Mononuclear cell (primary cell): ENCODE measurements around the gene PEF1. TPM values are rescaled to one million over a fixed set of nuclear protein-coding genes. Genes with fewer than 3 reads are reported as not detected.

ENCODE experiments used
- H3K27me3 ChIP-seq: 2 replicates; pipeline ENCODE4 v1.6.0; 2011; ENCODE audit warnings: low read length, control low read depth; ENCODE audit not compliant: insufficient read depth
- H3K4me1 ChIP-seq: 2 replicates; pipeline ENCODE4 v1.5.1; 2011; ENCODE audit warnings: mild to moderate bottlenecking, low read length, control low read depth; ENCODE audit not compliant: insufficient read depth
- H3K4me3 ChIP-seq: 2 replicates; pipeline ENCODE4 v1.5.1; 2011; ENCODE audit warnings: mild to moderate bottlenecking, low read length, moderate library complexity
- H3K9me3 ChIP-seq: 2 replicates; pipeline ENCODE4 v1.5.1; 2011; ENCODE audit warnings: low read depth, mild to moderate bottlenecking, control low read depth, low read length
- total RNA-seq: library from RNA; depleted of rRNA; stranded (reverse); fragments of >200 nt; gene quantifications from one replicate; pipeline ENCODE4 v1.2.3, GENCODE V29; 2012

PEF1 gene
- total RNA-seq, 1 donor: 34.2 TPM

- no peak overlapping the region for H3K4me3 ChIP-seq
- no peaks in the 10 kb centered on the region for H3K9me3 ChIP-seq
- H3K4me1 ChIP-seq: peaks cover 5% of the 10 kb centered on the region
- H3K27me3 ChIP-seq: peaks cover 12% of the 10 kb centered on the region
Observed at GRCh38 chr1:31621847-31622730, 22.6 kb downstream of the PEF1 start.

GRCh38 chr1:31621498-31621820 is 23.2 kb downstream of the PEF1 start:
- H3K9me3 ChIP-seq: no peaks in the 10 kb centered on the region
- peaks cover 5% of the 10 kb centered on the region for H3K4me1 ChIP-seq
- peaks cover 19% of the 10 kb centered on the region for H3K27me3 ChIP-seq
- H3K4me3 ChIP-seq: no peak overlapping the region

- Histone ChIP-seq H3K4me1 (peaks cover 5% of the 10 kb centered on the region), H3K4me3 (no peak overlapping the region), H3K27me3 (peaks cover 21% of the 10 kb centered on the region), H3K9me3 (no peaks in the 10 kb centered on the region)
Observed at GRCh38 chr1:31620631-31621497, 23.8 kb downstream of the PEF1 start.

GRCh38 chr1:31618916-31619846 is 25.5 kb downstream of the PEF1 start:
- H3K27me3 ChIP-seq: peaks cover 21% of the 10 kb centered on the region
- H3K4me1 ChIP-seq: peaks cover 5% of the 10 kb centered on the region
- H3K9me3 ChIP-seq: no peaks in the 10 kb centered on the region
- no peak overlapping the region for H3K4me3 ChIP-seq

- H3K4me3 ChIP-seq: no peak overlapping the region
- H3K27me3 ChIP-seq: peaks cover 21% of the 10 kb centered on the region
- no peaks in the 10 kb centered on the region for H3K9me3 ChIP-seq
- peaks cover 5% of the 10 kb centered on the region for H3K4me1 ChIP-seq
Observed at GRCh38 chr1:31617916-31618746, 26.5 kb downstream of the PEF1 start.

- H3K4me1 ChIP-seq: peaks cover 5% of the 10 kb centered on the region
- H3K9me3 ChIP-seq: no peaks in the 10 kb centered on the region
- H3K4me3 ChIP-seq: no peak within 1 kb of the TSS
- H3K27me3 ChIP-seq: peaks cover 21% of the 10 kb centered on the region
Observed at GRCh38 chr1:31617218-31617915, 27.3 kb downstream of the PEF1 start, which contains the start of gene HCRTR1. TSS of gene HCRTR1 (plus strand) at chr1:31617689. CDS start at chr1:31619193, 1,504 bp downstream.

GRCh38 chr1:31615939-31616338 is 28.7 kb downstream of the PEF1 start:
- Histone ChIP-seq H3K4me3 (no peak overlapping the region), H3K27me3 (peaks cover 21% of the 10 kb centered on the region), H3K4me1 (peaks cover 5% of the 10 kb centered on the region), H3K9me3 (no peaks in the 10 kb centered on the region)

- peaks cover 21% of the 10 kb centered on the region for H3K27me3 ChIP-seq
- H3K4me1 ChIP-seq: peaks cover 5% of the 10 kb centered on the region
- H3K4me3 ChIP-seq: no peak overlapping the region
- H3K9me3 ChIP-seq: no peaks in the 10 kb centered on the region
Observed at GRCh38 chr1:31615414-31615813, 29.3 kb downstream of the PEF1 start.

- no peak overlapping the region for H3K4me3 ChIP-seq
- H3K27me3 ChIP-seq: peaks cover 21% of the 10 kb centered on the region
- peaks cover 5% of the 10 kb centered on the region for H3K4me1 ChIP-seq
- H3K9me3 ChIP-seq: no peaks in the 10 kb centered on the region
Observed at GRCh38 chr1:31614414-31615005, 30.2 kb downstream of the PEF1 start.

GRCh38 chr1:31609514-31610118 is 35.1 kb downstream of the PEF1 start:
- Histone ChIP-seq H3K9me3 (no peaks in the 10 kb centered on the region), H3K4me3 (no peak overlapping the region), H3K27me3 (no peaks in the 10 kb centered on the region), H3K4me1 (peaks cover 8% of the 10 kb centered on the region)

GRCh38 chr1:31607360-31607759 is 37.3 kb downstream of the PEF1 start:
- Histone ChIP-seq H3K9me3 (no peaks in the 10 kb centered on the region), H3K27me3 (no peaks in the 10 kb centered on the region), H3K4me1 (peaks cover 8% of the 10 kb centered on the region), H3K4me3 (no peak overlapping the region)

GRCh38 chr1:31605908-31606427 is 38.7 kb downstream of the PEF1 start:
- Histone ChIP-seq H3K4me1 (peaks cover 8% of the 10 kb centered on the region), H3K9me3 (no peaks in the 10 kb centered on the region), H3K27me3 (no peaks in the 10 kb centered on the region)

GRCh38 chr1:31602081-31602480 is 42.6 kb downstream of the PEF1 start:
- no peaks in the 10 kb centered on the region for H3K27me3 ChIP-seq
- peaks cover 8% of the 10 kb centered on the region for H3K4me1 ChIP-seq
- no peaks in the 10 kb centered on the region for H3K9me3 ChIP-seq
- H3K4me3 ChIP-seq: no peak overlapping the region

More at GRCh38 chr1:31605908-31606427, 38.7 kb downstream of the PEF1 start:
- no peak overlapping the region for H3K4me3 ChIP-seq
